OCI-LY7 (cell line): ENCODE data around the gene UNKL. TPM values are rescaled to one million over a fixed set of nuclear protein-coding genes. Genes with fewer than 3 reads are reported as not detected.

ENCODE experiments used
- BruUV-seq: library from RNA; stranded (reverse); fragments of 400-500 nt; replicated peaks from 2 replicates; lab custom pipeline; 2021; lab: Mats Ljungman, UMichigan
- CTCF ChIA-PET: fragments of 300-600 bp; sonication (Branson Sonifier 250); formaldehyde crosslinking; loops from one replicate; lab custom pipeline; 2022; ENCODE audit warnings: antibody characterized with exemption; ENCODE audit not compliant: unreplicated experiment; lab: Charles Lee
- POLR2A ChIA-PET: fragments of 300-600 bp; sonication (Branson Sonifier 250); formaldehyde crosslinking; loops from one replicate; lab custom pipeline; 2022; ENCODE audit warnings: antibody characterized with exemption; lab: Charles Lee
- DNase-seq: peaks from one replicate; pipeline ENCODE4 v3.0.0-alpha.2; 2015; ENCODE audit warnings: low spot score
- H2AFZ ChIP-seq: fragments of 200-600 bp; sonication (generic), shearing (Covaris generic); 2 replicates; pipeline ENCODE4 v1.6.1; 2014; ENCODE audit warnings: mild to moderate bottlenecking, antibody characterized with exemption, low read length, moderate library complexity
- H3K27ac ChIP-seq: fragments of 200-600 bp; sonication (generic); 2 replicates; pipeline ENCODE4 v1.5.1; 2014; ENCODE audit warnings: mixed run types, low read depth, mild to moderate bottlenecking, moderate library complexity, low read length, inconsistent platforms; ENCODE audit not compliant: poor library complexity, severe bottlenecking
- H3K36me3 ChIP-seq: fragments of 200-600 bp; sonication (generic); 2 replicates; pipeline ENCODE4 v1.6.1; 2014; ENCODE audit warnings: mild to moderate bottlenecking, antibody characterized with exemption, low read length, moderate library complexity, mixed read lengths; ENCODE audit not compliant: insufficient read depth
- H3K4me1 ChIP-seq: fragments of 200-600 bp; sonication (generic); 2 replicates; pipeline ENCODE4 v1.5.1; 2014; ENCODE audit warnings: mild to moderate bottlenecking, low read length; ENCODE audit not compliant: insufficient read depth, poor library complexity, severe bottlenecking
- H3K4me2 ChIP-seq: fragments of 200-600 bp; sonication (generic); 2 replicates; pipeline ENCODE4 v1.6.1; 2014; ENCODE audit warnings: mild to moderate bottlenecking, low read length
- H3K4me3 ChIP-seq: fragments of 200-600 bp; sonication (generic); 2 replicates; pipeline ENCODE4 v1.5.1; 2014; ENCODE audit warnings: mild to moderate bottlenecking, low read depth, low read length; ENCODE audit not compliant: poor library complexity, severe bottlenecking
- H3K79me2 ChIP-seq: fragments of 200-600 bp; sonication (generic); 2 replicates; pipeline ENCODE4 v1.6.1; 2016; ENCODE audit warnings: low read depth, mild to moderate bottlenecking, low read length, moderate library complexity, mixed read lengths; ENCODE audit not compliant: insufficient read depth
- H3K9me2 ChIP-seq: fragments of 200-600 bp; sonication (generic); 2 replicates; pipeline ENCODE4 v1.6.1; 2016; ENCODE audit warnings: mild to moderate bottlenecking, low read length, mixed read lengths; ENCODE audit not compliant: insufficient read depth
- H3K9me3 ChIP-seq: fragments of 200-600 bp; sonication (generic); 2 replicates; pipeline ENCODE4 v1.6.1; 2014; ENCODE audit warnings: mild to moderate bottlenecking, mixed run types, low read length, mixed read lengths
- H4K20me1 ChIP-seq: fragments of 200-600 bp; sonication (generic); 2 replicates; pipeline ENCODE4 v1.6.1; 2014; ENCODE audit warnings: mild to moderate bottlenecking, antibody characterized with exemption, low read length, moderate library complexity, mixed read lengths; ENCODE audit not compliant: insufficient read depth
- EZH2phosphoT487 ChIP-seq: fragments of 200-600 bp; sonication (generic); IDR thresholded peaks from 2 replicates; pipeline ENCODE4 v1.6.1; 2018; ENCODE audit warnings: low read depth, borderline replicate concordance, mild to moderate bottlenecking, mixed run types, antibody characterized with exemption, low read length, moderate library complexity, mixed read lengths
- intact Hi-C: fragments of 100-400 bp; cut with micrococcal nuclease; formaldehyde crosslinking; loops from one replicate; pipeline ENCODE4 v1.10.0; 2022; ENCODE audit not compliant: unreplicated experiment
- total RNA-seq, 2 experiments: library from RNA; depleted of rRNA in 1 of 2; stranded (reverse); fragments of >200 nt in 1 of 2; shearing (Covaris generic) in 1 of 2; gene quantifications; 2 replicates each; pipeline ENCODE4 v1.2.3, GENCODE V29; 2014 to 2022
- TF ChIP-seq, protein P1 (sequence below): fragments of 200-600 bp; sonication (generic); conservative IDR thresholded peaks from 2 replicates; pipeline ENCODE4 v1.5.1; 2014; ENCODE audit warnings: mild to moderate bottlenecking, antibody characterized with exemption, low read length, moderate library complexity, mixed read lengths

UNKL gene
- total RNA-seq, 2 experiments from 2014 or later: 31.0 to 33.7 TPM

DNA sequence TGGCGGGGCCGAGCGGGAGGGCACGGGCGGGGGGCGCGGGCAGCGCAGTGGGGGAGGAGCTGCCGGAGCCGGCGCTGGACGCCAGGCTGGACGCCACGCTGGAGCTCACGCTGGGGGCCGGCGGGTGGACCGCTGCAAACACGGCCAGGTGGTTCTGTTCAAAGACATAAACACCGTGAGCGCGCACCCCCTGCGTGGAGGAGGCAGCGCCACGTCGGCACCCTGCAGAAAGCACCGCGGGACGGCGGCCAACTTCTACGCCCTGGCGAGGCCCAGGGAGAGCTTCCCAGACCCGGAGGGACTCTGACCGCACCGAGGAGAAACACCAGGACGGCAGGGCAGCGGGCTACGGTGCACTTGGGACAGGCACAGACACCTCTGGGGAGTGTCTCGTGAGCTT is 29.3 kb downstream of the UNKL start:
- no TSS peak for BruUV-seq
- no peaks in the 10 kb centered on the region for H3K36me3 ChIP-seq
- no peaks in the 10 kb centered on the region for H3K9me3 ChIP-seq
- no peaks in the 10 kb centered on the region for H3K9me2 ChIP-seq
- intact Hi-C loops: no loop called here
- ChIA-PET CTCF (no interaction called here), POLR2A (no interaction called here)
- H3K79me2 ChIP-seq: no peaks in the 10 kb centered on the region
- H3K4me1 ChIP-seq: no peaks in the 10 kb centered on the region
- H4K20me1 ChIP-seq: no peaks in the 10 kb centered on the region
- DNase-seq: no peak
- H3K4me3 ChIP-seq: no peak overlapping the region
- TF ChIP-seq, protein P1, sequence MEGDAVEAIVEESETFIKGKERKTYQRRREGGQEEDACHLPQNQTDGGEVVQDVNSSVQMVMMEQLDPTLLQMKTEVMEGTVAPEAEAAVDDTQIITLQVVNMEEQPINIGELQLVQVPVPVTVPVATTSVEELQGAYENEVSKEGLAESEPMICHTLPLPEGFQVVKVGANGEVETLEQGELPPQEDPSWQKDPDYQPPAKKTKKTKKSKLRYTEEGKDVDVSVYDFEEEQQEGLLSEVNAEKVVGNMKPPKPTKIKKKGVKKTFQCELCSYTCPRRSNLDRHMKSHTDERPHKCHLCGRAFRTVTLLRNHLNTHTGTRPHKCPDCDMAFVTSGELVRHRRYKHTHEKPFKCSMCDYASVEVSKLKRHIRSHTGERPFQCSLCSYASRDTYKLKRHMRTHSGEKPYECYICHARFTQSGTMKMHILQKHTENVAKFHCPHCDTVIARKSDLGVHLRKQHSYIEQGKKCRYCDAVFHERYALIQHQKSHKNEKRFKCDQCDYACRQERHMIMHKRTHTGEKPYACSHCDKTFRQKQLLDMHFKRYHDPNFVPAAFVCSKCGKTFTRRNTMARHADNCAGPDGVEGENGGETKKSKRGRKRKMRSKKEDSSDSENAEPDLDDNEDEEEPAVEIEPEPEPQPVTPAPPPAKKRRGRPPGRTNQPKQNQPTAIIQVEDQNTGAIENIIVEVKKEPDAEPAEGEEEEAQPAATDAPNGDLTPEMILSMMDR: no peak
- no peak for TF ChIP-seq EZH2phosphoT487
- no peak overlapping the region for H3K4me2 ChIP-seq
- H3K27ac ChIP-seq: no peak overlapping the region
- H2AFZ ChIP-seq: no peak overlapping the region

DNA sequence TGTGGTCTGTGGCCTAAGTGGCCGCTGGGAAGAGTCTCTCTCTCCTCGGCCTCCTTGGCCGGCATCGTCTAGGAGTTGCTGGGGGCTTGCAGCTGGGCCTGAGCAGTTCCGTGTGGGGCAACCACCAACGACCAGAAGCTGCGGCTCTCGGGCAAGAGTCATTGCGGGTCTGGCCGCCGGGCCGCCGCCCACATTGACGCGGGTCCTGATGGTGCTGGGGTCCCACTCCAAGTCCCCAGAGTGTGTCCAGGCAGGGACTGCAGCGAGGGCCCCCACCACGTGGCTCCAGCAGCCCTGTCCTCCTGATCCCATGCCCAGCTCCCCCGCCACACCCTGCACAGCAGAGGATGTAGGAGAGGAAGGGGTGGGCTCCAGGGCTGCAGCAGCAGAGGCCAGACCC is 30.9 kb downstream of the UNKL start:
- Histone ChIP-seq H3K4me2 (no peak overlapping the region), H3K79me2 (no peaks in the 10 kb centered on the region), H4K20me1 (no peaks in the 10 kb centered on the region), H3K9me3 (no peaks in the 10 kb centered on the region), H3K9me2 (no peaks in the 10 kb centered on the region), H3K4me1 (peaks cover 5% of the 10 kb centered on the region), H3K36me3 (no peaks in the 10 kb centered on the region), H2AFZ (no peak overlapping the region), H3K27ac (no peak overlapping the region), H3K4me3 (no peak overlapping the region)
- POLR2A ChIA-PET: no interaction called here
- no TSS peak for BruUV-seq
- TF ChIP-seq EZH2phosphoT487: no peak
- TF ChIP-seq, protein P1: no peak
- CTCF ChIA-PET: no interaction called here
- intact Hi-C loops: no loop called here
- no peak for DNase-seq

DNA sequence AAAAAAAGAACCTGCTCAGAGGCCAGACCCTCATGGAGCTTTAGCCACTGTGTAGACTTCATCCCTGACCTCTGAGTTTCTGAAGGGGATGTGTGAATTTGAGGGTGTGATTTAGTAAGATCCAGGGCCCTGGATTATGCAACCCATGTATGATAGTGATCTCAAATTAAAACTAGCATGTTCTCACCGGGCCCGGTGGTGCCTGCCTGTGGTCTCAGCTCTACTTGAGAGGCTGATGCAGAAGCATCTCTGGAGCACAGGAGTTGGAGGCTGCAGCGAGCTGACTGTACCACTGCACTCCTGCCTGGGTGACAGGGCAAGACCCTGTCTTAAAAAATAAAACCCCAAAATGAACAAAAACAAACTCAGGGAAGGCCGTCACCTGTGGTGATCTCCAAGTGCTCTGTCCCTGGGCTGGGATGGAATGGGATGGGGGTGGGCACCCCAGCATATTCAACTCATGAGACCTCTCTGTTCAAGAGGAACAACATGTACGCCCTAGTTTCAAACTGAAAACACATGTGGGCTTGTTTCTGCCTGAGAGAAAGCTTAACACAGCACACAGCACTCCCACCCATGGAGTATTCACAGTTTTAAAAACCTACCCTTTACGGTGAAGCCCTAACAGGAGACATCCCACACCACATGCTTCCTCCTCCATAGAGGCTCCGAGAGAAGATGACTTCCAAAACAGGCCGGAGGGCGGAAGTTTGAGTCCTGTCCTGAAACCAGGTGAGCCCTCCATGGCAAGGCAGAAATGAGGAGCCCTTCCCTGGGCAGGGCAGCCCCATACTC is 32.7 kb downstream of the UNKL start:
- Histone ChIP-seq H3K27ac (no peak overlapping the region), H3K4me3 (no peak overlapping the region), H3K36me3 (no peaks in the 10 kb centered on the region), H2AFZ (no peak overlapping the region), H3K9me3 (no peaks in the 10 kb centered on the region), H3K4me1 (peaks cover 5% of the 10 kb centered on the region), H3K9me2 (no peaks in the 10 kb centered on the region), H3K79me2 (no peaks in the 10 kb centered on the region), H3K4me2 (no peak overlapping the region), H4K20me1 (no peaks in the 10 kb centered on the region)
- CTCF ChIA-PET: no interaction called here
- POLR2A ChIA-PET: no interaction called here
- intact Hi-C loops: no loop called here
- TF ChIP-seq, protein P1: no peak
- TF ChIP-seq EZH2phosphoT487: no peak
- no TSS peak for BruUV-seq
- no peak for DNase-seq
